HepG2 (cell line): ENCODE data around the gene PLG. TPM values are rescaled to one million over a fixed set of nuclear protein-coding genes. Genes with fewer than 3 reads are reported as not detected.
A peak's percentile ranks its signal among the peaks of the same experiment; 100 is the strongest.

Experiments used
- ATAC-seq: fragments of 200-7000 bp; cut with Tn5 transposase; 3 replicates; pipeline ENCODE4 v1.9.1; 2020; ENCODE audit warnings: mild to moderate bottlenecking, moderate library complexity
- BruUV-seq: library from RNA; stranded (reverse); fragments of 400-500 nt; replicated peaks from 2 replicates; lab custom pipeline; 2021; lab: Mats Ljungman, UMichigan
- CTCF ChIA-PET: fragments of 300-600 bp; formaldehyde crosslinking; extraction: SDS; loops from one replicate; lab custom pipeline; 2021; ENCODE audit warnings: low total read pairs, inconsistent platforms, low intra/inter-chr PET ratio; lab: Yijun Ruan, JAX
- POLR2A ChIA-PET: fragments of 350-600 bp; sonication (Branson Sonifier 250); formaldehyde crosslinking; loops from one replicate; lab custom pipeline; 2020; ENCODE audit warnings: antibody characterized with exemption, inconsistent platforms; lab: Yijun Ruan, JAX
- DNase-seq: peaks from one replicate; pipeline ENCODE4 v3.0.0-alpha.2; 2015; ENCODE audit warnings: low spot score
- FAIRE-seq: peaks from 3 replicates; lab custom pipeline; 2011; peaks lifted over from hg19 to GRCh38; lab: Jason Lieb, UNC
- H2AFZ ChIP-seq: one replicate; pipeline ENCODE4 v1.6.1; 2011; ENCODE audit warnings: low read length, inconsistent platforms
- H3K27ac ChIP-seq: fragments of 300-600 bp; 3 replicates; pipeline ENCODE4 v1.8.0; 2011; ENCODE audit warnings: mixed run types, mild to moderate bottlenecking, mixed read lengths, low read length, inconsistent platforms; ENCODE audit not compliant: insufficient read depth; ENCODE audit errors: extremely low read length
- H3K27me3 ChIP-seq, 2 experiments: fragments of 200-600 bp in 1 of 2; 2 replicates in 1 of 2; 3 replicates in 1 of 2; pipeline versions ENCODE4 v1.6.0 to v1.8.0; 2011; ENCODE audit warnings: low read length in 2 of 2, mild to moderate bottlenecking in 2 of 2, moderate library complexity in 2 of 2, inconsistent platforms in 1 of 2; ENCODE audit not compliant: insufficient read depth in 2 of 2, control insufficient read depth in 1 of 2
- H3K36me3 ChIP-seq, 2 experiments: fragments of 200-600 bp in 1 of 2; replicated peaks in 1 of 2; 2 replicates in 1 of 2; 3 replicates in 1 of 2; pipeline versions ENCODE4 v1.5.1 to v1.8.0; 2011; ENCODE audit warnings: low read length in 2 of 2, inconsistent platforms in 1 of 2; ENCODE audit not compliant: insufficient read depth in 2 of 2, control insufficient read depth in 1 of 2
- H3K4me1 ChIP-seq: 2 replicates; pipeline ENCODE4 v1.5.1; 2012; ENCODE audit warnings: low read length, inconsistent platforms; ENCODE audit not compliant: insufficient read depth
- H3K4me2 ChIP-seq: 2 replicates; pipeline ENCODE4 v1.6.0; 2011; ENCODE audit warnings: low read depth, low read length, inconsistent platforms
- H3K4me3 ChIP-seq, 3 experiments: fragments of 200-600 bp in 1 of 3; sonication (generic), shearing (Covaris generic) in 1 of 3; replicated peaks in 1 of 3; 2 replicates each; pipeline ENCODE4 v1.5.1; 2011 to 2016; ENCODE audit warnings: low read length in 3 of 3, inconsistent platforms in 2 of 3, low read depth in 2 of 3, mild to moderate bottlenecking in 2 of 3, control low read depth in 1 of 3, mixed read lengths in 1 of 3; ENCODE audit not compliant: insufficient read depth in 1 of 3
- H3K79me2 ChIP-seq: one replicate; pipeline ENCODE4 v1.6.1; 2011; ENCODE audit warnings: low read length, inconsistent platforms; ENCODE audit not compliant: insufficient read depth
- H3K9ac ChIP-seq: 2 replicates; pipeline ENCODE4 v1.6.0; 2011; ENCODE audit warnings: mild to moderate bottlenecking, low read depth, low read length, inconsistent platforms; ENCODE audit not compliant: insufficient read depth
- H3K9me3 ChIP-seq: 2 replicates; pipeline ENCODE4 v1.5.1; 2012; ENCODE audit warnings: mild to moderate bottlenecking, low read length
- H4K20me1 ChIP-seq: 2 replicates; pipeline ENCODE4 v1.6.0; 2011; ENCODE audit warnings: inconsistent platforms, mild to moderate bottlenecking, low read length, moderate library complexity; ENCODE audit not compliant: insufficient read depth
- CTCF ChIP-seq: sonication (generic); formaldehyde crosslinking; IDR thresholded peaks from 2 replicates; pipeline ENCODE4 v1.5.0; 2020; ENCODE audit warnings: mild to moderate bottlenecking, missing genetic modification reagents, moderate library complexity
- LBX2 ChIP-seq: sonication (generic); formaldehyde crosslinking; IDR thresholded peaks from 2 replicates; pipeline ENCODE4 v1.5.0; 2020; ENCODE audit warnings: missing genetic modification reagents, mild to moderate bottlenecking, borderline replicate concordance
- THAP9 ChIP-seq: sonication (generic); formaldehyde crosslinking; IDR thresholded peaks from 2 replicates; pipeline ENCODE4; 2020; ENCODE audit warnings: missing genetic modification reagents, mild to moderate bottlenecking, borderline replicate concordance
- XRCC5 ChIP-seq: fragments of 200-400 bp; formaldehyde crosslinking; optimal IDR thresholded peaks from 2 replicates; pipeline ENCODE3; 2017; ENCODE audit warnings: mild to moderate bottlenecking, low read length
- ZMYM3 ChIP-seq: sonication (generic); formaldehyde crosslinking; IDR thresholded peaks from 2 replicates; pipeline ENCODE4 v1.5.1; 2020; ENCODE audit warnings: mild to moderate bottlenecking, missing genetic modification reagents
- ZMYM4 ChIP-seq: sonication (generic); formaldehyde crosslinking; IDR thresholded peaks from 2 replicates; pipeline ENCODE4 v1.8.1; 2023; ENCODE audit warnings: mild to moderate bottlenecking, missing genetic modification reagents
- ZNF34 ChIP-seq: sonication (generic); formaldehyde crosslinking; IDR thresholded peaks from 2 replicates; pipeline ENCODE4 v1.4.0; 2020; ENCODE audit warnings: mild to moderate bottlenecking, missing genetic modification reagents, borderline replicate concordance
- ZNF546 ChIP-seq: sonication (generic); formaldehyde crosslinking; conservative IDR thresholded peaks from 2 replicates; pipeline ENCODE4 v1.8.1; 2023; ENCODE audit warnings: mild to moderate bottlenecking, missing genetic modification reagents
- ZNF574 ChIP-seq: sonication (generic); formaldehyde crosslinking; IDR thresholded peaks from 2 replicates; pipeline ENCODE4 v1.4.0; 2020; ENCODE audit warnings: missing genetic modification reagents
- ZNF580 ChIP-seq: IDR thresholded peaks from 2 replicates; pipeline ENCODE4 v1.6.1; 2016; ENCODE audit warnings: low read depth, borderline replicate concordance
- WGBS: methylation state at CpG from one replicate; pipeline ENCODE4 v1.1.6; 2017; ENCODE audit warnings: low lambda C conversion rate; 5-methylcytosine and 5-hydroxymethylcytosine counted together
- in situ Hi-C: cut with HindIII; loops from 2 replicates; pipeline ENCODE4 v1.10.0; 2017; ENCODE audit warnings: low pct_unique_long_range_greater_than_20kb; ENCODE audit not compliant: extremely low pct_ligation_motif_present
- intact Hi-C: fragments of 100-400 bp; cut with micrococcal nuclease; formaldehyde crosslinking; loops from one replicate; pipeline ENCODE4 v1.10.0; 2022; ENCODE audit not compliant: unreplicated experiment
- polyA plus RNA-seq, 8 experiments: library from polyadenylated mRNA; depleted of rRNA in 3 of 8; stranded (reverse) in 7 of 8; unstranded in 1 of 8; fragments of >200 nt; fragmentation: Illumina TruSeq in 4 of 8; extraction: Trizol in 4 of 8; gene quantifications; 2 replicates each; pipeline versions ENCODE4 v1.2.1 to v1.2.3, GENCODE V29; 2011 to 2016; ENCODE audit warnings: low read depth in 4 of 8, missing spikeins in 1 of 8, mixed read lengths in 1 of 8; ENCODE audit not compliant: insufficient read depth in 1 of 8
- total RNA-seq, 5 experiments: library from RNA; depleted of rRNA; stranded (reverse); fragments of >200 nt; fragmentation: Illumina TruSeq; extraction: Trizol; gene quantifications; 2 replicates each; pipeline ENCODE4 v1.2.3, GENCODE V29; 2016; ENCODE audit warnings: low read depth in 1 of 5

PLG gene
- total and polyA plus RNA-seq, 2 of the 13 experiments (the other 11 are each of a cell fraction or from before 2014, with no cell fraction given), result 1.7 to 10.7 TPM

- peak; percentile 17; the same call in 1 of the 2 replicates for TF ChIP-seq THAP9 (CRISPR knock-in tag)
These were observed 23.2 kb upstream of the PLG start (continued) for GRCh38 chr6:160678744-160679401.

GRCh38 chr6:160679402-160679769 is 22.7 kb upstream of the PLG start:
- BruUV-seq, result no TSS peak
- Histone ChIP-seq H3K36me3 (no peaks in the 10 kb centered on the region), H3K4me2 (peak overlapping the region; percentile 46), H3K27me3 (peaks cover 2 to 8% of the 10 kb centered on the region in 2 experiments; a peak in 1 of 5 replicates), H3K9me3 (no peaks in the 10 kb centered on the region), H3K4me1 (no peaks in the 10 kb centered on the region), H3K4me3 (peak overlapping the region in 1 of 3 experiments; percentile 53; a peak in 2 of 6 replicates), H3K79me2 (no peaks in the 10 kb centered on the region), H2AFZ (no peak overlapping the region), H3K9ac (no peak overlapping the region), H4K20me1 (no peaks in the 10 kb centered on the region), H3K27ac (no peak overlapping the region)
- in situ Hi-C loops (no loop called here), intact Hi-C loops (no loop called here)
- 32% methylated on average over 13 of the region's 14 CpGs for WGBS
- DNase-seq (no peak), FAIRE-seq (no peak), ATAC-seq (peak; percentile 88)
- ChIA-PET POLR2A (no interaction called here), CTCF (no interaction called here)
- TF ChIP-seq ZMYM3 (no peak), ZNF546 (CRISPR knock-in tag) (0 out of 2 replicates have a peak, but pooled peaks have one; percentile 50), ZMYM4 (peak; percentile 40; the same call in 1 of the 2 replicates), LBX2 (CRISPR knock-in tag) (no peak), ZNF580 (CRISPR knock-in tag) (no peak), ZNF574 (CRISPR knock-in tag) (peak; percentile 68), CTCF (CRISPR knock-in tag) (peak; percentile 55), ZNF34 (CRISPR knock-in tag) (no peak), XRCC5 (peak; percentile 24)
